Testis (tissue), 5 donors: ENCODE data around the gene SLC1A1. TPM values are rescaled to one million over a fixed set of nuclear protein-coding genes. Genes with fewer than 3 reads are reported as not detected.

Experiments used
- DNase-seq: peaks from one replicate; pipeline ENCODE4 v3.0.0-alpha.2; 2019
- H3K27ac ChIP-seq, 2 donors: fragments of 200-600 bp; sonication (generic); one replicate each; pipeline ENCODE4 v1.5.1; 2019
- H3K27me3 ChIP-seq: fragments of 200-600 bp; sonication (generic); one replicate; pipeline ENCODE4 v1.5.1; 2019
- H3K36me3 ChIP-seq: fragments of 200-600 bp; sonication (generic); one replicate; pipeline ENCODE4 v1.5.1; 2017; ENCODE audit warnings: low read depth; ENCODE audit errors: missing control alignments
- H3K4me1 ChIP-seq: fragments of 200-600 bp; sonication (generic); one replicate; pipeline ENCODE4 v1.5.1; 2019
- H3K4me3 ChIP-seq, 2 donors: fragments of 200-600 bp; sonication (generic); one replicate each; pipeline ENCODE4 v1.5.1; 2017 to 2019
- H3K9me3 ChIP-seq: fragments of 200-600 bp; sonication (generic); one replicate; pipeline ENCODE4 v1.5.1; 2017
- CTCF ChIP-seq, 3 experiments: fragments of 450-650 bp in 2 of 3; fragments of 200-600 bp in 1 of 3; sonication (generic) in 1 of 3; IDR thresholded peaks; one replicate each; pipeline ENCODE4 v1.5.1; 2016 to 2019; ENCODE audit warnings: antibody characterized with exemption in 3 of 3, mild to moderate bottlenecking in 2 of 3, moderate library complexity in 1 of 3
- POLR2A ChIP-seq: fragments of 450-650 bp; IDR thresholded peaks from one replicate; pipeline ENCODE4 v1.6.1; 2017; ENCODE audit warnings: antibody characterized with exemption, mild to moderate bottlenecking, moderate library complexity
- WGBS, 2 donors: methylation state at CpG; one replicate each; pipeline ENCODE4 v1.1.5; 2018; 5-methylcytosine and 5-hydroxymethylcytosine counted together
- intact Hi-C: fragments of 100-400 bp; cut with DNase I; formaldehyde crosslinking; loops from one replicate; pipeline ENCODE4 v1.15.1; 2023; ENCODE audit warnings: low total_unique reads
- long read RNA-seq, 2 donors: transcript quantifications; one replicate each; lab custom pipeline, GENCODE V29; 2026
- polyA plus RNA-seq: library from polyadenylated mRNA; stranded (reverse); fragments of 350-450 nt; fragmentation: Illumina TruSeq; extraction: RNeasy Lipid Tissue Mini Kit (QIAGEN cat#74804); gene quantifications from one replicate; pipeline ENCODE4 v1.2.3, GENCODE V29; 2014; ENCODE audit warnings: low read depth, low replicate concordance; ENCODE audit not compliant: insufficient read depth
- total RNA-seq, 2 donors: library from RNA; depleted of rRNA; stranded (reverse); fragments of >200 nt; gene quantifications; one replicate each; pipeline ENCODE4 v1.2.3, GENCODE V29; 2016

SLC1A1 gene
- total RNA-seq (1 to 10 TPM in 1 of 2 donors, under 1 TPM in 1; 0.63 to 1.1 TPM), polyA plus RNA-seq (1.2 TPM)
- long read RNA-seq, donor 1, result 0 reads
- long read RNA-seq, donor 2, result 0 reads

GRCh38 chr9:4489919-4490704 lies at the start of gene SLC1A1:
TSS of gene SLC1A1 (plus strand) at chr9:4490468. CDS start at chr9:4490680, 212 bp downstream.
- Histone ChIP-seq H3K9me3 (no peaks in the 10 kb centered on the region), H3K4me1 (peaks cover 7% of the 10 kb centered on the region), H3K4me3 (peak within 1 kb of the TSS; percentile 58 to 66), H3K36me3 (no peaks in the 10 kb centered on the region), H3K27ac (peak within 1 kb of the TSS in 1 of 2 donors; percentile 60), H3K27me3 (no peaks in the 10 kb centered on the region)
- DNase-seq, result peak; percentile 46
- intact Hi-C loops, result no loop called here
- TF ChIP-seq POLR2A (no peak), CTCF (IDR thresholded peaks at IDR 0.05) (no peak)
- 0% methylated on average over 18 to 71 of the region's 72 CpGs for WGBS, 2 donors

- Histone ChIP-seq H3K4me3 (no peak overlapping the region), H3K27me3 (no peaks in the 10 kb centered on the region), H3K36me3 (no peaks in the 10 kb centered on the region), H3K9me3 (no peaks in the 10 kb centered on the region), H3K4me1 (no peaks in the 10 kb centered on the region), H3K27ac (no peak overlapping the region)
- 66 to 69% methylated on average over 3 of the region's 3 CpGs for WGBS, 2 donors
- TF ChIP-seq CTCF (IDR thresholded peaks at IDR 0.05) (no peak), POLR2A (no peak)
- DNase-seq, result no peak
- intact Hi-C loops, result no loop called here
Measured at GRCh38 chr9:4442806-4443205, 47.5 kb upstream of the SLC1A1 start.

- Histone ChIP-seq H3K4me3 (no peak overlapping the region), H3K36me3 (no peaks in the 10 kb centered on the region), H3K4me1 (no peaks in the 10 kb centered on the region), H3K9me3 (no peaks in the 10 kb centered on the region), H3K27ac (no peak overlapping the region), H3K27me3 (no peaks in the 10 kb centered on the region)
- TF ChIP-seq CTCF (IDR thresholded peaks at IDR 0.05) (no peak), POLR2A (no peak)
- intact Hi-C loops, result no loop called here
- no peak for DNase-seq
- 79 to 89% methylated on average over 1 of the region's 1 CpG for WGBS, 2 donors
Measured at GRCh38 chr9:4443439-4443838, 46.8 kb upstream of the SLC1A1 start.

GRCh38 chr9:4461437-4461836 lies 28.8 kb upstream of the SLC1A1 start:
- DNase-seq, result no peak
- H3K9me3 ChIP-seq, result no peaks in the 10 kb centered on the region
- H3K27ac ChIP-seq, result no peak overlapping the region
- intact Hi-C loops, result no loop called here
- no peak overlapping the region for H3K4me3 ChIP-seq
- H3K27me3 ChIP-seq, result no peaks in the 10 kb centered on the region
- 76 to 84% methylated on average over 2 of the region's 2 CpGs for WGBS, 2 donors
- TF ChIP-seq CTCF (IDR thresholded peaks at IDR 0.05) (no peak), POLR2A (no peak)
- no peaks in the 10 kb centered on the region for H3K4me1 ChIP-seq
- no peaks in the 10 kb centered on the region for H3K36me3 ChIP-seq

- Histone ChIP-seq H3K27ac (no peak overlapping the region), H3K36me3 (no peaks in the 10 kb centered on the region), H3K4me3 (no peak overlapping the region), H3K4me1 (no peaks in the 10 kb centered on the region), H3K9me3 (no peaks in the 10 kb centered on the region), H3K27me3 (no peaks in the 10 kb centered on the region)
- WGBS, 2 donors, result 44 to 50% methylated on average over 3 of the region's 3 CpGs
- intact Hi-C loops, result no loop called here
- no peak for TF ChIP-seq POLR2A
- no peak for TF ChIP-seq CTCF (IDR thresholded peaks at IDR 0.05)
- no peak for DNase-seq
Measured at GRCh38 chr9:4463824-4464223, 26.4 kb upstream of the SLC1A1 start.
